Muscle layer of duodenum (tissue), 2 donors: Measurements from ENCODE around the gene SLC6A7.

Source experiments
- H3K27ac ChIP-seq: one replicate; pipeline ENCODE4 v1.7.0; 2013; ENCODE audit warnings: mild to moderate bottlenecking, low read length
- H3K27me3 ChIP-seq: one replicate; pipeline ENCODE4 v1.7.0; 2013; ENCODE audit warnings: low read depth, mild to moderate bottlenecking, control low read depth, low read length
- H3K36me3 ChIP-seq, 2 donors: one replicate each; pipeline ENCODE4 v1.7.0; 2013; ENCODE audit warnings: low read length in 2 of 2, control low read depth in 1 of 2, mild to moderate bottlenecking in 1 of 2; ENCODE audit not compliant: insufficient read depth in 2 of 2, control insufficient read depth in 1 of 2
- H3K4me1 ChIP-seq, 2 donors: one replicate each; pipeline ENCODE4 v1.7.0; 2013; ENCODE audit warnings: low read length in 2 of 2, mild to moderate bottlenecking in 2 of 2, control low read depth in 1 of 2, moderate library complexity in 1 of 2; ENCODE audit not compliant: insufficient read depth in 2 of 2, control insufficient read depth in 1 of 2
- H3K4me3 ChIP-seq, 2 donors: one replicate each; pipeline ENCODE4 v1.7.0; 2013; ENCODE audit warnings: low read length in 2 of 2, low read depth in 1 of 2, mild to moderate bottlenecking in 1 of 2
- H3K9me3 ChIP-seq, 2 donors: one replicate each; pipeline ENCODE4 v1.7.0; 2013; ENCODE audit warnings: low read length in 2 of 2, control low read depth in 1 of 2, mild to moderate bottlenecking in 1 of 2; ENCODE audit not compliant: control insufficient read depth in 1 of 2
- donor health status: healthy.

Gene SLC6A7

GRCh38 chr5:150147670-150148069, 42.2 kb upstream of the SLC6A7 start:
- peaks cover 0 to 50% of the 10 kb centered on the region in 2 donors for H3K4me1 ChIP-seq
- H3K4me3 ChIP-seq = no peak overlapping the region
- no peaks in the 10 kb centered on the region for H3K9me3 ChIP-seq
- H3K27me3 ChIP-seq = no peaks in the 10 kb centered on the region
- peaks cover 0 to 3% of the 10 kb centered on the region in 2 donors for H3K36me3 ChIP-seq
- H3K27ac ChIP-seq = no peak overlapping the region

GRCh38 chr5:150148117-150148927, 41.5 kb upstream of the SLC6A7 start:
- no peaks in the 10 kb centered on the region for H3K36me3 ChIP-seq
- peaks cover 0 to 47% of the 10 kb centered on the region in 2 donors for H3K4me1 ChIP-seq
- no peaks in the 10 kb centered on the region for H3K27me3 ChIP-seq
- H3K4me3 ChIP-seq = no peak overlapping the region
- H3K9me3 ChIP-seq = no peaks in the 10 kb centered on the region
- H3K27ac ChIP-seq = peak overlapping the region; percentile 37

GRCh38 chr5:150149618-150150017, 40.2 kb upstream of the SLC6A7 start:
- Histone ChIP-seq H3K9me3 (no peaks in the 10 kb centered on the region), H3K27ac (no peak overlapping the region)

GRCh38 chr5:150152636-150153462, 37.0 kb upstream of the SLC6A7 start:
- no peaks in the 10 kb centered on the region for H3K9me3 ChIP-seq
- no peaks in the 10 kb centered on the region for H3K36me3 ChIP-seq
- H3K27me3 ChIP-seq = no peaks in the 10 kb centered on the region
- peaks cover 0 to 29% of the 10 kb centered on the region in 2 donors for H3K4me1 ChIP-seq
- H3K4me3 ChIP-seq = peak overlapping the region; percentile 60 to 66
- H3K27ac ChIP-seq = peak overlapping the region; percentile 5

More at GRCh38 chr5:150149618-150150017, 40.2 kb upstream of the SLC6A7 start:
- Histone ChIP-seq H3K4me3 (no peak overlapping the region), H3K36me3 (no peaks in the 10 kb centered on the region), H3K4me1 (peaks cover 0 to 41% of the 10 kb centered on the region in 2 donors), H3K27me3 (no peaks in the 10 kb centered on the region)

GRCh38 chr5:150153483-150153882, 36.4 kb upstream of the SLC6A7 start:
- Histone ChIP-seq H3K4me3 (peak overlapping the region; percentile 60 to 66), H3K9me3 (no peaks in the 10 kb centered on the region), H3K36me3 (no peaks in the 10 kb centered on the region), H3K27me3 (no peaks in the 10 kb centered on the region), H3K27ac (peak overlapping the region; percentile 5), H3K4me1 (peaks cover 0 to 25% of the 10 kb centered on the region in 2 donors)

GRCh38 chr5:150153957-150154617, 35.8 kb upstream of the SLC6A7 start:
- Histone ChIP-seq H3K36me3 (no peaks in the 10 kb centered on the region), H3K27ac (peak overlapping the region; percentile 78), H3K4me3 (peak overlapping the region; percentile 60 to 66), H3K4me1 (peaks cover 0 to 29% of the 10 kb centered on the region in 2 donors), H3K27me3 (no peaks in the 10 kb centered on the region), H3K9me3 (no peaks in the 10 kb centered on the region)

GRCh38 chr5:150154618-150155128, 35.2 kb upstream of the SLC6A7 start:
- Histone ChIP-seq H3K27me3 (no peaks in the 10 kb centered on the region), H3K4me3 (peak overlapping the region; percentile 60 to 66), H3K9me3 (no peaks in the 10 kb centered on the region), H3K4me1 (peaks cover 0 to 27% of the 10 kb centered on the region in 2 donors), H3K36me3 (no peaks in the 10 kb centered on the region), H3K27ac (peak overlapping the region; percentile 78)

- Histone ChIP-seq H3K27me3 (no peaks in the 10 kb centered on the region), H3K36me3 (no peaks in the 10 kb centered on the region), H3K9me3 (no peaks in the 10 kb centered on the region), H3K4me1 (peaks cover 0 to 21% of the 10 kb centered on the region in 2 donors), H3K27ac (peak within 1 kb of the TSS; percentile 78), H3K4me3 (peak within 1 kb of the TSS; percentile 60 to 66)
Observed at GRCh38 chr5:150155258-150156026, 34.4 kb upstream of the SLC6A7 start, which contains the start of gene PDGFRB. Gene PDGFRB, minus strand, starts transcription at chr5:150155845. Its CDS starts 18,798 bp downstream, at chr5:150137047.

GRCh38 chr5:150156027-150156368, 33.9 kb upstream of the SLC6A7 start:
- Histone ChIP-seq H3K36me3 (no peaks in the 10 kb centered on the region), H3K27ac (peak overlapping the region; percentile 78), H3K27me3 (no peaks in the 10 kb centered on the region), H3K4me3 (peak overlapping the region; percentile 60 to 66), H3K9me3 (no peaks in the 10 kb centered on the region), H3K4me1 (peaks cover 0 to 21% of the 10 kb centered on the region in 2 donors)

GRCh38 chr5:150156540-150156939, 33.3 kb upstream of the SLC6A7 start:
- H3K9me3 ChIP-seq = no peaks in the 10 kb centered on the region
- H3K36me3 ChIP-seq = no peaks in the 10 kb centered on the region
- H3K4me3 ChIP-seq = peak overlapping the region in 1 of 2 donors; percentile 66
- H3K27ac ChIP-seq = peak overlapping the region; percentile 78
- peaks cover 0 to 16% of the 10 kb centered on the region in 2 donors for H3K4me1 ChIP-seq
- no peaks in the 10 kb centered on the region for H3K27me3 ChIP-seq
